ENCODE results near the gene RDM1.

- TF ChIP-seq REST (IDR thresholded peaks at IDR 0.05; ENCODE audit: low read depth) (no peak), EP300 (IDR thresholded peaks at IDR 0.05; ENCODE audit: borderline replicate concordance) (no peak), MAX (IDR thresholded peaks at IDR 0.05) (no peak)
Measured at GRCh38 chr17:35875800-35876139, 54.8 kb downstream of the RDM1 start.

Data from Ishikawa (cell line).